ENCODE data around the gene LMOD2.
"Not testable (repeated sequence)": the region's sequence is repeated elsewhere in the genome, so short reads cannot be mapped to it uniquely, and the experiment has no call there.

LMOD2 gene

GRCh38 chr7:123655614-123656013, at the start of gene LMOD2:
Gene LMOD2 (plus strand): TSS chr7:123655866. CDS start chr7:123655964, 98 bp downstream.
- DNase-seq, result no peak

GRCh38 chr7:123607423-123607975, 48.2 kb upstream of the LMOD2 start:
- DNase-seq, result no peak

GRCh38 chr7:123608991-123609882, 46.4 kb upstream of the LMOD2 start:
- DNase-seq, result no peak

- no peak for DNase-seq
Measured at GRCh38 chr7:123609883-123610239, 45.8 kb upstream of the LMOD2 start.

- DNase-seq, result no peak
Measured at GRCh38 chr7:123612024-123612423, 43.6 kb upstream of the LMOD2 start.

- no peak for DNase-seq
Measured at GRCh38 chr7:123615344-123615743, 40.3 kb upstream of the LMOD2 start.

- no peak for DNase-seq
Measured at GRCh38 chr7:123616223-123616622, 39.4 kb upstream of the LMOD2 start.

- no peak for DNase-seq
Measured at GRCh38 chr7:123621707-123622106, 34.0 kb upstream of the LMOD2 start.

- DNase-seq, result no peak
Measured at GRCh38 chr7:123622660-123623386, 32.8 kb upstream of the LMOD2 start.

GRCh38 chr7:123624527-123625183, 31.0 kb upstream of the LMOD2 start:
- DNase-seq, result no peak

GRCh38 chr7:123625254-123625653, 30.4 kb upstream of the LMOD2 start:
- DNase-seq, result no peak

- no peak for DNase-seq
Measured at GRCh38 chr7:123627851-123628250, 27.8 kb upstream of the LMOD2 start.

- no peak for DNase-seq
Measured at GRCh38 chr7:123628829-123629228, 26.8 kb upstream of the LMOD2 start.

- DNase-seq, result no peak
Measured at GRCh38 chr7:123629281-123629680, 26.4 kb upstream of the LMOD2 start.

GRCh38 chr7:123632808-123633207, 22.9 kb upstream of the LMOD2 start:
- no peak for DNase-seq

GRCh38 chr7:123633553-123633952, 22.1 kb upstream of the LMOD2 start:
- DNase-seq, result no peak

GRCh38 chr7:123634011-123634573, 21.6 kb upstream of the LMOD2 start:
- not testable (repeated sequence) for DNase-seq

GRCh38 chr7:123635551-123636359, 19.9 kb upstream of the LMOD2 start:
- DNase-seq, result peak in 1 of 2 donors; percentile 3

GRCh38 chr7:123637203-123637602, 18.5 kb upstream of the LMOD2 start:
- no peak for DNase-seq

- no peak for DNase-seq
Measured at GRCh38 chr7:123637878-123638277, 17.8 kb upstream of the LMOD2 start.

- DNase-seq, result no peak
Measured at GRCh38 chr7:123639631-123640030, 16.0 kb upstream of the LMOD2 start.

- no peak for DNase-seq
Measured at GRCh38 chr7:123640583-123640982, 15.1 kb upstream of the LMOD2 start.

Measured in hippocampal formation (tissue), 2 donors.